Keratinocyte (primary cell): ENCODE data around the gene TSLP. TPM values are rescaled to one million over a fixed set of nuclear protein-coding genes. Genes with fewer than 3 reads are reported as not detected.

Experiments
- DNase-seq: peaks from one replicate; pipeline ENCODE4 v3.0.0-alpha.2; 2011; ENCODE audit warnings: low read depth, missing footprints, low spot score
- FAIRE-seq: peaks from 2 replicates; lab custom pipeline; 2011; peaks lifted over from hg19 to GRCh38; lab: Jason Lieb, UNC
- H2AFZ ChIP-seq: 2 replicates; pipeline ENCODE4 v1.6.0; 2012; ENCODE audit warnings: low read length, control low read depth, inconsistent platforms; ENCODE audit not compliant: control insufficient read depth
- H3K27ac ChIP-seq: 2 replicates; pipeline ENCODE4 v1.5.1; 2011; ENCODE audit warnings: low read length; ENCODE audit not compliant: control insufficient read depth, insufficient read depth
- H3K27me3 ChIP-seq: 3 replicates; pipeline ENCODE4 v1.6.0; 2011; ENCODE audit warnings: low read length; ENCODE audit not compliant: control insufficient read depth, insufficient read depth; ENCODE audit errors: extremely low read depth
- H3K36me3 ChIP-seq, 2 experiments: 2 replicates in 1 of 2; 3 replicates in 1 of 2; pipeline ENCODE4 v1.5.1; 2011; ENCODE audit warnings: low read length in 2 of 2, mild to moderate bottlenecking in 1 of 2; ENCODE audit not compliant: control insufficient read depth in 2 of 2, insufficient read depth in 2 of 2; ENCODE audit errors: extremely low read depth in 1 of 2
- H3K4me1 ChIP-seq: 3 replicates; pipeline ENCODE4 v1.5.1; 2011; ENCODE audit warnings: low read length; ENCODE audit not compliant: control insufficient read depth, insufficient read depth; ENCODE audit errors: extremely low read depth
- H3K4me2 ChIP-seq: 3 replicates; pipeline ENCODE4 v1.6.0; 2011; ENCODE audit warnings: low read depth, low read length; ENCODE audit not compliant: control insufficient read depth, insufficient read depth; ENCODE audit errors: extremely low read depth
- H3K4me3 ChIP-seq, 3 experiments: fragments of 200-600 bp in 1 of 3; sonication (generic) in 1 of 3; 2 replicates in 2 of 3; 3 replicates in 1 of 3; pipeline ENCODE4 v1.5.1; 2011 to 2016; ENCODE audit warnings: low read length in 3 of 3, mild to moderate bottlenecking in 3 of 3, control low read depth in 2 of 3, inconsistent platforms in 1 of 3, low read depth in 1 of 3, mixed read lengths in 1 of 3, mixed run types in 1 of 3, moderate library complexity in 1 of 3; ENCODE audit not compliant: control insufficient read depth in 2 of 3, insufficient read depth in 2 of 3; ENCODE audit errors: extremely low read depth in 1 of 3
- H3K79me2 ChIP-seq: 2 replicates; pipeline ENCODE4 v1.6.0; 2012; ENCODE audit warnings: low read length; ENCODE audit not compliant: control insufficient read depth, insufficient read depth
- H3K9ac ChIP-seq: 3 replicates; pipeline ENCODE4 v1.6.0; 2011; ENCODE audit warnings: low read length; ENCODE audit not compliant: control insufficient read depth, insufficient read depth; ENCODE audit errors: extremely low read depth
- H3K9me1 ChIP-seq: 3 replicates; pipeline ENCODE4 v1.6.0; 2011; ENCODE audit warnings: low read length; ENCODE audit not compliant: control insufficient read depth, insufficient read depth; ENCODE audit errors: extremely low read depth
- H3K9me3 ChIP-seq: 2 replicates; pipeline ENCODE4 v1.5.1; 2012; ENCODE audit warnings: low read depth, low read length; ENCODE audit not compliant: control insufficient read depth
- H4K20me1 ChIP-seq: 3 replicates; pipeline ENCODE4 v1.6.0; 2011; ENCODE audit warnings: low read length; ENCODE audit not compliant: control insufficient read depth, insufficient read depth; ENCODE audit errors: extremely low read depth
- EZH2 ChIP-seq: IDR thresholded peaks from one replicate; pipeline ENCODE4 v1.6.1; 2012; ENCODE audit warnings: inconsistent platforms, mild to moderate bottlenecking, low read length, moderate library complexity
- dilution Hi-C: fragments of 300-500 bp; cut with MboI; formaldehyde crosslinking; loops from one replicate; pipeline ENCODE4 v1.7.0; 2020; ENCODE audit warnings: low sequenced_read_pairs; ENCODE audit not compliant: extremely low pct_ligation_motif_present
- polyA plus RNA-seq, 5 experiments: library from polyadenylated mRNA; depleted of rRNA in 3 of 5; stranded (reverse) in 3 of 5; stranded (forward) in 1 of 5; unstranded in 1 of 5; fragments of >200 nt; gene quantifications; 1 replicate in 1 of 5; 2 replicates in 3 of 5; 3 replicates in 1 of 5; pipeline versions ENCODE4 v1.2.1 to v1.2.3, GENCODE V29; 2011 to 2012; ENCODE audit warnings: missing spikeins in 2 of 5, low read depth in 1 of 5, low replicate concordance in 1 of 5
- TF ChIP-seq, protein P1 (sequence below), 3 experiments: IDR thresholded peaks in 1 of 3; conservative IDR thresholded peaks in 1 of 3; optimal IDR thresholded peaks in 1 of 3; 2 replicates in 2 of 3; 3 replicates in 1 of 3; pipeline versions ENCODE3 to v1.5.1; 2011; ENCODE audit warnings: low read length in 3 of 3, mild to moderate bottlenecking in 3 of 3, moderate library complexity in 2 of 3, control low read depth in 1 of 3, inconsistent platforms in 1 of 3; ENCODE audit not compliant: insufficient read depth in 2 of 3; ENCODE audit errors: extremely low read depth in 1 of 3

The TSLP gene
- polyA plus RNA-seq, 1 donor (not counting 4 experiments of a cell fraction or from before 2014, with no cell fraction given) = 1.1 TPM

- peak overlapping the region; percentile 45 to 94 (median 89) for H3K4me3 ChIP-seq
- H3K27ac ChIP-seq = peak overlapping the region; percentile 57
- TF ChIP-seq, protein P1, sequence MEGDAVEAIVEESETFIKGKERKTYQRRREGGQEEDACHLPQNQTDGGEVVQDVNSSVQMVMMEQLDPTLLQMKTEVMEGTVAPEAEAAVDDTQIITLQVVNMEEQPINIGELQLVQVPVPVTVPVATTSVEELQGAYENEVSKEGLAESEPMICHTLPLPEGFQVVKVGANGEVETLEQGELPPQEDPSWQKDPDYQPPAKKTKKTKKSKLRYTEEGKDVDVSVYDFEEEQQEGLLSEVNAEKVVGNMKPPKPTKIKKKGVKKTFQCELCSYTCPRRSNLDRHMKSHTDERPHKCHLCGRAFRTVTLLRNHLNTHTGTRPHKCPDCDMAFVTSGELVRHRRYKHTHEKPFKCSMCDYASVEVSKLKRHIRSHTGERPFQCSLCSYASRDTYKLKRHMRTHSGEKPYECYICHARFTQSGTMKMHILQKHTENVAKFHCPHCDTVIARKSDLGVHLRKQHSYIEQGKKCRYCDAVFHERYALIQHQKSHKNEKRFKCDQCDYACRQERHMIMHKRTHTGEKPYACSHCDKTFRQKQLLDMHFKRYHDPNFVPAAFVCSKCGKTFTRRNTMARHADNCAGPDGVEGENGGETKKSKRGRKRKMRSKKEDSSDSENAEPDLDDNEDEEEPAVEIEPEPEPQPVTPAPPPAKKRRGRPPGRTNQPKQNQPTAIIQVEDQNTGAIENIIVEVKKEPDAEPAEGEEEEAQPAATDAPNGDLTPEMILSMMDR (optimal IDR thresholded peaks at IDR 0.05 in 1 of 3, IDR thresholded peaks at IDR 0.05 in 1 of 3, conservative IDR thresholded peaks at IDR 0.05 in 1 of 3; ENCODE audit: extremely low read depth in 1 of 3, insufficient read depth in 2 of 3, low read length in 3 of 3) = peak in 1 of 3 experiments; percentile 22
- TF ChIP-seq EZH2 = no peak
- peaks cover 24% of the 10 kb centered on the region for H3K4me1 ChIP-seq
- peak overlapping the region; percentile 97 for H2AFZ ChIP-seq
- H4K20me1 ChIP-seq = no peaks in the 10 kb centered on the region
- dilution Hi-C loops = no loop called here
- peaks cover 17% of the 10 kb centered on the region for H3K27me3 ChIP-seq
- FAIRE-seq (no peak), DNase-seq (no peak)
- no peaks in the 10 kb centered on the region for H3K9me1 ChIP-seq
- H3K36me3 ChIP-seq = no peaks in the 10 kb centered on the region
- H3K79me2 ChIP-seq = no peaks in the 10 kb centered on the region
- H3K9me3 ChIP-seq = no peaks in the 10 kb centered on the region
- peak overlapping the region; percentile 82 for H3K4me2 ChIP-seq
- peak overlapping the region; percentile 78 for H3K9ac ChIP-seq
Measured at GRCh38 chr5:111072949-111073682, 1.6 kb downstream of the TSLP start.

- H3K27ac ChIP-seq = no peak overlapping the region
- peak overlapping the region; percentile 45 to 94 (median 89) for H3K4me3 ChIP-seq
- no peaks in the 10 kb centered on the region for H3K9me1 ChIP-seq
- H3K79me2 ChIP-seq = no peaks in the 10 kb centered on the region
- H3K9me3 ChIP-seq = no peaks in the 10 kb centered on the region
- no peaks in the 10 kb centered on the region for H4K20me1 ChIP-seq
- dilution Hi-C loops = no loop called here
- no peak for TF ChIP-seq EZH2
- TF ChIP-seq, protein P1 (optimal IDR thresholded peaks at IDR 0.05 in 1 of 3, IDR thresholded peaks at IDR 0.05 in 1 of 3, conservative IDR thresholded peaks at IDR 0.05 in 1 of 3; ENCODE audit: extremely low read depth in 1 of 3, insufficient read depth in 2 of 3, low read length in 3 of 3) = no peak
- DNase-seq (no peak), FAIRE-seq (peak; percentile 39)
- H2AFZ ChIP-seq = no peak overlapping the region
- H3K4me1 ChIP-seq = peaks cover 24% of the 10 kb centered on the region
- H3K36me3 ChIP-seq = no peaks in the 10 kb centered on the region
- peak overlapping the region; percentile 78 for H3K9ac ChIP-seq
- peaks cover 17% of the 10 kb centered on the region for H3K27me3 ChIP-seq
- peak overlapping the region; percentile 82 for H3K4me2 ChIP-seq
Measured at GRCh38 chr5:111074244-111074643, 2.7 kb downstream of the TSLP start.
